SKM-1 treated with dmso at 0.1 percent for 144 hours (cell line): ENCODE results near the gene COL18A1.
A peak's percentile ranks its signal among the peaks of the same experiment; 100 is the strongest.

Experiments
- DNase-seq: peaks from one replicate; lab custom pipeline; 2025; ENCODE audit not compliant: unreplicated experiment; lab: John Stamatoyannopoulos, UW

Gene COL18A1

GRCh38 chr21:45478115-45478801 is 73.3 kb downstream of the COL18A1 start:
- peak; percentile 88 for DNase-seq

- DNase-seq, result no peak
Observed at GRCh38 chr21:45478816-45479669, 74.1 kb downstream of the COL18A1 start.

GRCh38 chr21:45479691-45480675 is 75.0 kb downstream of the COL18A1 start:
- DNase-seq, result no peak

- DNase-seq, result no peak
Observed at GRCh38 chr21:45480701-45481500, 75.9 kb downstream of the COL18A1 start.

- DNase-seq, result no peak
Observed at GRCh38 chr21:45481566-45481965, 76.6 kb downstream of the COL18A1 start.

- DNase-seq, result no peak
Observed at GRCh38 chr21:45481977-45482898, 77.3 kb downstream of the COL18A1 start.

GRCh38 chr21:45482899-45483821 is 78.2 kb downstream of the COL18A1 start:
- peak; percentile 37 for DNase-seq

GRCh38 chr21:45484318-45484717 is 79.4 kb downstream of the COL18A1 start:
- no peak for DNase-seq

GRCh38 chr21:45485686-45486442 is 80.9 kb downstream of the COL18A1 start:
- DNase-seq, result no peak

- DNase-seq, result no peak
Observed at GRCh38 chr21:45486443-45487160, 81.6 kb downstream of the COL18A1 start.

GRCh38 chr21:45487161-45487806 is 82.3 kb downstream of the COL18A1 start:
- no peak for DNase-seq

GRCh38 chr21:45487891-45488600 is 83.1 kb downstream of the COL18A1 start:
- no peak for DNase-seq

GRCh38 chr21:45488931-45489721 is 84.2 kb downstream of the COL18A1 start:
- no peak for DNase-seq

GRCh38 chr21:45489722-45489982 is 84.7 kb downstream of the COL18A1 start:
- DNase-seq, result no peak

GRCh38 chr21:45490049-45490731 is 85.2 kb downstream of the COL18A1 start:
- no peak for DNase-seq
